Germinal center (tissue), 1 donor: ENCODE data around the gene NOP16.
"Not testable (repeated sequence)": the region's sequence is repeated elsewhere in the genome, so short reads cannot be mapped to it uniquely, and the experiment has no call there.

Experiments used
- DNase-seq: peaks from one replicate; pipeline ENCODE4 v3.0.0; 2012; ENCODE audit warnings: mixed read lengths, low spot score

Gene NOP16

GRCh38 chr5:176409765-176410164, 21.4 kb upstream of the NOP16 start:
- DNase-seq, result no peak

- no peak for DNase-seq
These were observed 20.2 kb upstream of the NOP16 start for GRCh38 chr5:176408590-176408989.

GRCh38 chr5:176408252-176408573, 19.8 kb upstream of the NOP16 start:
- not testable (repeated sequence) for DNase-seq

- no peak for DNase-seq
These were observed 19.3 kb upstream of the NOP16 start for GRCh38 chr5:176407456-176408251.

- no peak for DNase-seq
These were observed 18.1 kb upstream of the NOP16 start for GRCh38 chr5:176406436-176407052.

- no peak for DNase-seq
These were observed 17.4 kb upstream of the NOP16 start for GRCh38 chr5:176405656-176406435.

- no peak for DNase-seq
These were observed 13.1 kb upstream of the NOP16 start for GRCh38 chr5:176401281-176402205.

- no peak for DNase-seq
These were observed 12.2 kb upstream of the NOP16 start for GRCh38 chr5:176400382-176401156.

- no peak for DNase-seq
These were observed 9.5 kb upstream of the NOP16 start for GRCh38 chr5:176397736-176398420.

GRCh38 chr5:176396330-176396729, 7.9 kb upstream of the NOP16 start:
- DNase-seq, result no peak

GRCh38 chr5:176394881-176395675, 6.7 kb upstream of the NOP16 start:
- DNase-seq, result no peak

- DNase-seq, result no peak
These were observed 5.7 kb upstream of the NOP16 start for GRCh38 chr5:176394096-176394495.

- DNase-seq, result no peak
These were observed 4.1 kb upstream of the NOP16 start for GRCh38 chr5:176392526-176392925.

- no peak for DNase-seq
These were observed 3.6 kb upstream of the NOP16 start for GRCh38 chr5:176391999-176392398.

- no peak for DNase-seq
These were observed 3.1 kb upstream of the NOP16 start for GRCh38 chr5:176391479-176391878.

- no peak for DNase-seq
These were observed 1.0 kb upstream of the NOP16 start for GRCh38 chr5:176389135-176390123.

- no peak for DNase-seq
These were observed 375 bp downstream of the NOP16 start for GRCh38 chr5:176388003-176388443.

- no peak for DNase-seq
These were observed 943 bp downstream of the NOP16 start for GRCh38 chr5:176387384-176387925.
